HL-60 (cell line): Measurements from ENCODE around the gene IL18R1.

Experiments
- GABPA ChIP-seq: IDR thresholded peaks from 2 replicates; pipeline ENCODE4 v1.6.1; 2012; ENCODE audit warnings: low read depth
- POLR2AphosphoS5 ChIP-seq: IDR thresholded peaks from 2 replicates; pipeline ENCODE4 v1.6.1; 2012; ENCODE audit warnings: low read depth
- TF ChIP-seq, protein P1 (sequence below): IDR thresholded peaks from one replicate; pipeline ENCODE4 v1.5.1; 2011; ENCODE audit warnings: low read length, control low read depth, inconsistent platforms; ENCODE audit not compliant: insufficient read depth
- TF ChIP-seq, protein P2 (sequence below): IDR thresholded peaks from 2 replicates; pipeline ENCODE4 v1.6.1; 2012; ENCODE audit warnings: low read depth; ENCODE audit not compliant: insufficient replicate concordance

DNA sequence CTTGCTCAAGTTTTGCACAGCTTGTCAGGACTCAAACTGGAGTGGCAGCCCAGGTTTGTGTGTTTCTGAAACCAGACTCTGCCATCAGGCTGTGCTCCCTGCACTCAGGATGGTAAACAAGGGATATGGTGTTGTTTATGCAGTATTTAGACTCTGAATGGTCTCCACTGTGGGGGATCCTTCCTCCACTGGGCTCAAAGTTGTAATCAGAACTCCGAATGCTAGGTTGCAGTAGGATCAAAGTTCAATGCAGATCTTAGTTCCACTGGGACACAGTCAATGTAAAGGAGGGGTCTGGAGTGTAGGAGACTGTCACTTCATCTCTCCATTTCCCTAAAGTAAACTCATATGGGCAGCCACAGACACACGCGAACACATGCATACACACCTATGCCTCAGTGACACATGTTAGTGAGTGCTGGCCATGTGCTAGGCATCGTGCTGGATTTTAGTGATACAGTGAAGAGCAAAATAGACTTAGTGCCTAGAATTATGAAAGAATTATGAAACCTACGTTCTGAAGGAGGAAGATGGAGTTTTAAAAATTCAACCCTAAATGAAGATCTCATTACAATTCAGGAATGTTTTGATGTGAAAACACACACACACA, 6.1 kb downstream of the IL18R1 start:
- TF ChIP-seq, protein P1, sequence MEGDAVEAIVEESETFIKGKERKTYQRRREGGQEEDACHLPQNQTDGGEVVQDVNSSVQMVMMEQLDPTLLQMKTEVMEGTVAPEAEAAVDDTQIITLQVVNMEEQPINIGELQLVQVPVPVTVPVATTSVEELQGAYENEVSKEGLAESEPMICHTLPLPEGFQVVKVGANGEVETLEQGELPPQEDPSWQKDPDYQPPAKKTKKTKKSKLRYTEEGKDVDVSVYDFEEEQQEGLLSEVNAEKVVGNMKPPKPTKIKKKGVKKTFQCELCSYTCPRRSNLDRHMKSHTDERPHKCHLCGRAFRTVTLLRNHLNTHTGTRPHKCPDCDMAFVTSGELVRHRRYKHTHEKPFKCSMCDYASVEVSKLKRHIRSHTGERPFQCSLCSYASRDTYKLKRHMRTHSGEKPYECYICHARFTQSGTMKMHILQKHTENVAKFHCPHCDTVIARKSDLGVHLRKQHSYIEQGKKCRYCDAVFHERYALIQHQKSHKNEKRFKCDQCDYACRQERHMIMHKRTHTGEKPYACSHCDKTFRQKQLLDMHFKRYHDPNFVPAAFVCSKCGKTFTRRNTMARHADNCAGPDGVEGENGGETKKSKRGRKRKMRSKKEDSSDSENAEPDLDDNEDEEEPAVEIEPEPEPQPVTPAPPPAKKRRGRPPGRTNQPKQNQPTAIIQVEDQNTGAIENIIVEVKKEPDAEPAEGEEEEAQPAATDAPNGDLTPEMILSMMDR, result no peak
- TF ChIP-seq POLR2AphosphoS5 (no peak), GABPA (no peak)
- TF ChIP-seq, protein P2, sequence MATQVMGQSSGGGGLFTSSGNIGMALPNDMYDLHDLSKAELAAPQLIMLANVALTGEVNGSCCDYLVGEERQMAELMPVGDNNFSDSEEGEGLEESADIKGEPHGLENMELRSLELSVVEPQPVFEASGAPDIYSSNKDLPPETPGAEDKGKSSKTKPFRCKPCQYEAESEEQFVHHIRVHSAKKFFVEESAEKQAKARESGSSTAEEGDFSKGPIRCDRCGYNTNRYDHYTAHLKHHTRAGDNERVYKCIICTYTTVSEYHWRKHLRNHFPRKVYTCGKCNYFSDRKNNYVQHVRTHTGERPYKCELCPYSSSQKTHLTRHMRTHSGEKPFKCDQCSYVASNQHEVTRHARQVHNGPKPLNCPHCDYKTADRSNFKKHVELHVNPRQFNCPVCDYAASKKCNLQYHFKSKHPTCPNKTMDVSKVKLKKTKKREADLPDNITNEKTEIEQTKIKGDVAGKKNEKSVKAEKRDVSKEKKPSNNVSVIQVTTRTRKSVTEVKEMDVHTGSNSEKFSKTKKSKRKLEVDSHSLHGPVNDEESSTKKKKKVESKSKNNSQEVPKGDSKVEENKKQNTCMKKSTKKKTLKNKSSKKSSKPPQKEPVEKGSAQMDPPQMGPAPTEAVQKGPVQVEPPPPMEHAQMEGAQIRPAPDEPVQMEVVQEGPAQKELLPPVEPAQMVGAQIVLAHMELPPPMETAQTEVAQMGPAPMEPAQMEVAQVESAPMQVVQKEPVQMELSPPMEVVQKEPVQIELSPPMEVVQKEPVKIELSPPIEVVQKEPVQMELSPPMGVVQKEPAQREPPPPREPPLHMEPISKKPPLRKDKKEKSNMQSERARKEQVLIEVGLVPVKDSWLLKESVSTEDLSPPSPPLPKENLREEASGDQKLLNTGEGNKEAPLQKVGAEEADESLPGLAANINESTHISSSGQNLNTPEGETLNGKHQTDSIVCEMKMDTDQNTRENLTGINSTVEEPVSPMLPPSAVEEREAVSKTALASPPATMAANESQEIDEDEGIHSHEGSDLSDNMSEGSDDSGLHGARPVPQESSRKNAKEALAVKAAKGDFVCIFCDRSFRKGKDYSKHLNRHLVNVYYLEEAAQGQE, result no peak
